Smooth muscle cell (in vitro differentiated cells): Measurements from ENCODE around the gene SAT1. TPM values are rescaled to one million over a fixed set of nuclear protein-coding genes. Genes with fewer than 3 reads are reported as not detected.

Experiments
- DNase-seq: peaks from one replicate; lab custom pipeline; 2025; ENCODE audit not compliant: unreplicated experiment; lab: John Stamatoyannopoulos, UW
- H2AFZ ChIP-seq: fragments of 200-600 bp; sonication (generic); 2 replicates; pipeline ENCODE4 v1.6.0; 2016; ENCODE audit warnings: antibody characterized with exemption, low read depth, mild to moderate bottlenecking
- H3F3A ChIP-seq: fragments of 200-600 bp; sonication (generic); 2 replicates; pipeline ENCODE4 v1.6.0; 2017; ENCODE audit warnings: antibody characterized with exemption, low read depth
- H3K27ac ChIP-seq: fragments of 200-600 bp; sonication (generic); 2 replicates; pipeline ENCODE4 v1.5.1; 2016; ENCODE audit warnings: low read depth, mild to moderate bottlenecking
- H3K27me3 ChIP-seq: fragments of 200-600 bp; sonication (generic); 2 replicates; pipeline ENCODE4 v1.6.1; 2016; ENCODE audit warnings: low read depth, mild to moderate bottlenecking
- H3K36me3 ChIP-seq: fragments of 200-600 bp; sonication (generic); 2 replicates; pipeline ENCODE4 v1.5.1; 2016; ENCODE audit warnings: low read depth
- H3K4me1 ChIP-seq: fragments of 200-600 bp; sonication (generic); 2 replicates; pipeline ENCODE4 v1.5.1; 2016; ENCODE audit warnings: low read depth
- H3K4me2 ChIP-seq: fragments of 200-600 bp; sonication (generic); 2 replicates; pipeline ENCODE4 v1.6.0; 2016; ENCODE audit warnings: mild to moderate bottlenecking
- H3K4me3 ChIP-seq: fragments of 200-600 bp; sonication (generic); 2 replicates; pipeline ENCODE4 v1.5.1; 2016; ENCODE audit warnings: mild to moderate bottlenecking
- H3K79me2 ChIP-seq: fragments of 200-600 bp; sonication (generic); 2 replicates; pipeline ENCODE4 v1.6.0; 2016; ENCODE audit warnings: low read depth, mild to moderate bottlenecking
- H3K9ac ChIP-seq: fragments of 200-600 bp; sonication (generic); 2 replicates; pipeline ENCODE4 v1.6.0; 2016; ENCODE audit warnings: low read depth
- H3K9me3 ChIP-seq: fragments of 200-600 bp; sonication (generic); replicated peaks from 2 replicates; pipeline ENCODE4 v1.5.1; 2016; ENCODE audit warnings: low read depth
- H4K20me1 ChIP-seq: fragments of 200-600 bp; sonication (generic); 2 replicates; pipeline ENCODE4 v1.6.0; 2016; ENCODE audit warnings: low read depth
- CTCF ChIP-seq: fragments of 200-600 bp; sonication (generic); IDR thresholded peaks from 2 replicates; pipeline ENCODE4 v1.5.1; 2017; ENCODE audit warnings: borderline replicate concordance, mild to moderate bottlenecking, antibody characterized with exemption; ENCODE audit not compliant: insufficient read depth, poor library complexity, severe bottlenecking
- WGBS: methylation state at CpG from one replicate; pipeline ENCODE4 v1.1.7; 2016; ENCODE audit warnings: low lambda C conversion rate; 5-methylcytosine and 5-hydroxymethylcytosine counted together
- polyA plus RNA-seq: library from polyadenylated mRNA; unstranded; fragments of >200 nt; fragmentation: Nextera tagmentation; extraction: Ambion mirVana; gene quantifications from 2 replicates; pipeline ENCODE4 v1.2.1, GENCODE V29; 2016
- total RNA-seq: library from RNA; depleted of rRNA; stranded (reverse); fragments of >200 nt; gene quantifications from 2 replicates; pipeline ENCODE4 v1.2.3, GENCODE V29; 2014

The SAT1 gene
- total and polyA plus RNA-seq, 2 experiments from 2014 or later: 399 to 777 TPM

GRCh38 chrX:23825675-23826074 is 42.7 kb downstream of the SAT1 start:
- Histone ChIP-seq H4K20me1 (no peaks in the 10 kb centered on the region), H3K27me3 (no peaks in the 10 kb centered on the region), H3K9me3 (no peaks in the 10 kb centered on the region), H3K27ac (no peak overlapping the region), H3K4me2 (no peak overlapping the region), H3K4me3 (no peak overlapping the region), H3F3A (no peaks in the 10 kb centered on the region), H3K4me1 (no peaks in the 10 kb centered on the region), H2AFZ (no peak overlapping the region), H3K36me3 (no peaks in the 10 kb centered on the region), H3K9ac (no peak overlapping the region), H3K79me2 (no peaks in the 10 kb centered on the region)
- no peak for DNase-seq
- no peak for TF ChIP-seq CTCF

GRCh38 chrX:23826216-23826615 is 43.2 kb downstream of the SAT1 start:
- Histone ChIP-seq H3K36me3 (no peaks in the 10 kb centered on the region), H3F3A (no peaks in the 10 kb centered on the region), H3K79me2 (no peaks in the 10 kb centered on the region), H3K4me2 (no peak overlapping the region), H3K9me3 (no peaks in the 10 kb centered on the region), H3K4me1 (no peaks in the 10 kb centered on the region), H3K27me3 (no peaks in the 10 kb centered on the region), H3K9ac (no peak overlapping the region), H3K4me3 (no peak overlapping the region), H4K20me1 (no peaks in the 10 kb centered on the region), H2AFZ (no peak overlapping the region), H3K27ac (no peak overlapping the region)
- no peak for DNase-seq
- TF ChIP-seq CTCF: no peak
- WGBS: 83% methylated on average over 3 of the region's 3 CpGs

- no peak overlapping the region for H3K4me3 ChIP-seq
- H4K20me1 ChIP-seq: no peaks in the 10 kb centered on the region
- H3K79me2 ChIP-seq: no peaks in the 10 kb centered on the region
- H3K36me3 ChIP-seq: no peaks in the 10 kb centered on the region
- no peaks in the 10 kb centered on the region for H3K27me3 ChIP-seq
- no peak overlapping the region for H2AFZ ChIP-seq
- no peak for DNase-seq
- H3K9me3 ChIP-seq: no peaks in the 10 kb centered on the region
- no peak overlapping the region for H3K4me2 ChIP-seq
- no peaks in the 10 kb centered on the region for H3F3A ChIP-seq
- TF ChIP-seq CTCF: no peak
- no peak overlapping the region for H3K27ac ChIP-seq
- no peaks in the 10 kb centered on the region for H3K4me1 ChIP-seq
- H3K9ac ChIP-seq: no peak overlapping the region
Measured at GRCh38 chrX:23826653-23827052, 43.7 kb downstream of the SAT1 start.

- Histone ChIP-seq H3K27ac (no peak overlapping the region), H3K4me1 (no peaks in the 10 kb centered on the region), H3K4me3 (no peak overlapping the region), H3K9ac (no peak overlapping the region), H2AFZ (no peak overlapping the region), H4K20me1 (no peaks in the 10 kb centered on the region), H3K79me2 (no peaks in the 10 kb centered on the region), H3K36me3 (no peaks in the 10 kb centered on the region), H3F3A (no peaks in the 10 kb centered on the region), H3K27me3 (no peaks in the 10 kb centered on the region), H3K4me2 (no peak overlapping the region), H3K9me3 (no peaks in the 10 kb centered on the region)
- WGBS: 89% methylated on average over 5 of the region's 5 CpGs
- DNase-seq: no peak
- TF ChIP-seq CTCF: no peak
Measured at GRCh38 chrX:23828881-23829280, 45.9 kb downstream of the SAT1 start.
